HL-60 (cell line): ENCODE results near the gene ACOT4.

ENCODE experiments used
- CTCF ChIP-seq: IDR thresholded peaks from one replicate; pipeline ENCODE4 v1.5.1; 2011; ENCODE audit warnings: low read length, control low read depth, inconsistent platforms; ENCODE audit not compliant: insufficient read depth
- GABPA ChIP-seq: IDR thresholded peaks from 2 replicates; pipeline ENCODE4 v1.6.1; 2012; ENCODE audit warnings: low read depth
- POLR2AphosphoS5 ChIP-seq: IDR thresholded peaks from 2 replicates; pipeline ENCODE4 v1.6.1; 2012; ENCODE audit warnings: low read depth
- REST ChIP-seq: IDR thresholded peaks from 2 replicates; pipeline ENCODE4 v1.6.1; 2012; ENCODE audit warnings: low read depth; ENCODE audit not compliant: insufficient replicate concordance
- SPI1 ChIP-seq: IDR thresholded peaks from 2 replicates; pipeline ENCODE4 v1.6.1; 2012; ENCODE audit warnings: low read depth, mild to moderate bottlenecking, borderline replicate concordance

GRCh38 chr14:73613419-73613963 lies 21.8 kb downstream of the ACOT4 start:
- no peak for TF ChIP-seq POLR2AphosphoS5
- TF ChIP-seq CTCF, result no peak
- no peak for TF ChIP-seq GABPA
- TF ChIP-seq REST, result no peak
- TF ChIP-seq SPI1, result no peak
